Upper lobe of left lung (tissue), 6 donors: Measurements from ENCODE around the gene OTP. TPM values are rescaled to one million over a fixed set of nuclear protein-coding genes. Genes with fewer than 3 reads are reported as not detected.

Experiments
- ATAC-seq, 2 donors: fragments of 200-7000 bp; cut with Tn5 transposase; one replicate each; pipeline ENCODE4 v1.9.1; 2022; ENCODE audit warnings: mild to moderate bottlenecking in 2 of 2, moderate library complexity in 2 of 2; ENCODE audit not compliant: low FRiP score in 2 of 2
- DNase-seq, 2 donors: peaks; one replicate each; pipeline ENCODE4 v3.0.0-alpha.2; 2019 to 2020
- H3K27ac ChIP-seq, 4 donors: fragments of 200-600 bp; sonication (generic); one replicate each; pipeline ENCODE4 v1.5.1; 2016 to 2019
- H3K27me3 ChIP-seq, 4 donors: fragments of 200-600 bp; sonication (generic); one replicate each; pipeline ENCODE4 v1.5.1; 2017 to 2019
- H3K36me3 ChIP-seq, 4 donors: fragments of 200-600 bp; sonication (generic); one replicate each; pipeline ENCODE4 v1.5.1; 2016 to 2019
- H3K4me1 ChIP-seq, 4 donors: fragments of 200-600 bp; sonication (generic); one replicate each; pipeline ENCODE4 v1.5.1; 2018 to 2019
- H3K4me3 ChIP-seq, 4 donors: fragments of 200-600 bp; sonication (generic); one replicate each; pipeline ENCODE4 v1.5.1; 2017 to 2019; ENCODE audit warnings: mild to moderate bottlenecking in 2 of 4, moderate library complexity in 1 of 4
- H3K9me3 ChIP-seq, 4 donors: fragments of 200-600 bp; sonication (generic); one replicate each; pipeline ENCODE4 v1.5.1; 2018 to 2019
- CTCF ChIP-seq, 6 experiments: fragments of 450-650 bp in 4 of 6; fragments of 200-600 bp in 2 of 6; sonication (generic) in 2 of 6; IDR thresholded peaks; one replicate each; pipeline ENCODE4 v1.5.1; 2016 to 2019; ENCODE audit warnings: antibody characterized with exemption in 6 of 6
- EP300 ChIP-seq, 4 donors: sonication (generic); formaldehyde crosslinking; IDR thresholded peaks; one replicate each; pipeline ENCODE4 v1.5.1; 2017; ENCODE audit warnings: antibody characterized with exemption in 4 of 4, control low read depth in 2 of 4
- POLR2A ChIP-seq, 4 donors: fragments of 450-650 bp; IDR thresholded peaks; one replicate each; pipeline ENCODE4 v1.5.1; 2016 to 2017; ENCODE audit warnings: antibody characterized with exemption in 4 of 4, mild to moderate bottlenecking in 2 of 4
- POLR2AphosphoS5 ChIP-seq, 2 donors: sonication (generic); formaldehyde crosslinking; IDR thresholded peaks; one replicate each; pipeline ENCODE4 v1.5.1; 2017; ENCODE audit warnings: antibody characterized with exemption in 2 of 2
- WGBS, 2 donors: methylation state at CpG; one replicate each; pipeline ENCODE4 v1.1.5; 2017 to 2018; 5-methylcytosine and 5-hydroxymethylcytosine counted together
- total RNA-seq, 6 donors: library from RNA; depleted of rRNA in 4 of 6; stranded (reverse); fragments of >200 nt in 4 of 6; gene quantifications; one replicate each; pipeline versions ENCODE4 v1.1.0 to v1.2.1, GENCODE V29; 2016 to 2021
- donor health status: DM: no; HTN: no; CAD: no; lungs with moderate emphysema.
- donor health status: DM: no; HTN: yes; CAD: no; lungs with severe emphysema.

The OTP gene
- total RNA-seq, result not detected

DNA sequence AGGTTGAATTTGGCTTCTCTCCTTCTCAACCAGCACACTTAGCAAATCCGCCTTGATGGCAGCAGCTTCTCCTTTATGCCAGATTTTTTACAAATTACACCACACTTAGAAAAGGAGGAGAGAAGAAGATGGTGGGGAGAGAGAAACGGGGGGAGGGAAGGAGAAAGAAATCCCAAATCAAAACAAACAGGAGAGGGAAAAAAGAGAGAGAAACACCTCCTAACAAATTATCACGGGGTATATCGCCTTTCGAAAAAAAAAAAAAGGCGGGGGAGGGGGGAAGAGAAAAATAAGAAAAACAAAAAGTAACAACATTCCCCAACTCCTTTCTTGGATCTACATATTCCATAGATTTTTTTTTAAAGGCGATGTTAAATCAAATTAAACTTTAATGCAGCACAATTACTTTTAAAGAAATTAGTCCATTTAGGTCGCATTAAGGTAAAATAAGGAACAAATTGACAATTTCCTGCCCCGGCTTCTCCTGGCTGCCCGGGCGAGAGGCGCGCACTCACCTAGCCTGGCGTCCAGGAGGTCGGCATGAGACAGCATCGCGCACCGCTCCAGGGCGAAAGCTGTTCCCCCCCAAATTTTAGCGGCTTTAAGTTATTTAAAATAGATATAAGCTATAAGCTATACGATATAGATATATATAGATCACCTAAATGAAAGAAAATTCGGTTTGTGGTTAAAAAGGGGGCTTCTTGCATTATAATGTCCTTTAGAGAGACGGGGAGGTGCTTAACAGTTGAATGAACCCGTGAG, at the start of gene OTP:
Gene OTP, minus strand, starts transcription at position 716 of the 765 bp plus-strand sequence. Its CDS starts 164 bp downstream, at position 552.
- Histone ChIP-seq H3K4me3 (no peak within 1 kb of the TSS), H3K27ac (no peak within 1 kb of the TSS), H3K27me3 (peaks cover 0 to 97% (median 55%) of the 10 kb centered on the region in 4 donors), H3K9me3 (no peaks in the 10 kb centered on the region), H3K4me1 (peaks cover 8 to 44% (median 12%) of the 10 kb centered on the region in 4 donors), H3K36me3 (no peaks in the 10 kb centered on the region)
- TF ChIP-seq POLR2A (IDR thresholded peaks at IDR 0.05) (no peak), POLR2AphosphoS5 (IDR thresholded peaks at IDR 0.05) (no peak), EP300 (IDR thresholded peaks at IDR 0.05) (no peak), CTCF (IDR thresholded peaks at IDR 0.05) (no peak)
- no peak for ATAC-seq
- no peak for DNase-seq
- WGBS, 2 donors, result 11% methylated on average over 24 of the region's 24 CpGs

DNA sequence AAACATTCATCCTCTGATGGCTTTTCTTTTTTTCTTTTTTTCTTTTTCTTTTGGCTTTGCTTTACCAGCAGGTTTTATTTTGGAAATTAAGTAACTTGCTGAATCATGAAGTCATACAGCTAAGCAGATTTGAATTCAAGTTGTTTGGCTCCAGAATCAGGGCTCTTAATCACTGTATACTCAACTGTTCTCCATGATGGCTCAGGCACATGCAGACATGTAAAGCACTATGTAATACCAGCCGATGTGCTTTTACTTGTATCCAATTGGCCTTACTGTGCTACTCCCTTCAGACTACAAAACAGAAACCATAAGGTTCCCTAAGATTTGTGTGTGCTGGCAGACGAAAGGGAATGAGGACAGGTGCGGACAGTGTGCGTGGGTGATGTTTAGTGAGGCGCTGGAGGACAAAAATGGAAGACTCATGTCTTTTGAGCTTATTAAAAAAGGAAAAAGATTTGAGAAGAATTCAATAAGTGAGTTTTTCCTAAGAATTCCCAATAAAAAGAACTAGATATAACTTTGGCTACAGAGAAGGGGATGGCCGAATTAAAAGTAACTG, 44.7 kb upstream of the OTP start:
- no peak overlapping the region for H3K4me3 ChIP-seq
- 91 to 97% methylated on average over 6 of the region's 6 CpGs for WGBS, 2 donors
- ATAC-seq, result no peak

GRCh38 chr5:77670526-77670925, 32.0 kb upstream of the OTP start:
- H3K4me3 ChIP-seq, result no peak overlapping the region
- H3K27ac ChIP-seq, result no peak overlapping the region
- H3K9me3 ChIP-seq, result peaks cover 0 to under 1% (median 0%) of the 10 kb centered on the region in 4 donors
- WGBS, 2 donors, result 67 to 78% methylated on average over 3 of the region's 3 CpGs
- ATAC-seq, result no peak
- H3K27me3 ChIP-seq, result no peaks in the 10 kb centered on the region
- no peak for TF ChIP-seq CTCF (IDR thresholded peaks at IDR 0.05)
- TF ChIP-seq EP300 (IDR thresholded peaks at IDR 0.05), result no peak
- TF ChIP-seq POLR2A (IDR thresholded peaks at IDR 0.05), result no peak
- no peak for TF ChIP-seq POLR2AphosphoS5 (IDR thresholded peaks at IDR 0.05)
- no peak for DNase-seq
- no peaks in the 10 kb centered on the region for H3K36me3 ChIP-seq
- no peaks in the 10 kb centered on the region for H3K4me1 ChIP-seq

More for the DNA sequence above, 44.7 kb upstream of the OTP start:
- TF ChIP-seq POLR2A (IDR thresholded peaks at IDR 0.05) (no peak), CTCF (IDR thresholded peaks at IDR 0.05) (no peak), EP300 (IDR thresholded peaks at IDR 0.05) (no peak), POLR2AphosphoS5 (IDR thresholded peaks at IDR 0.05) (no peak)
- Histone ChIP-seq H3K27me3 (no peaks in the 10 kb centered on the region), H3K27ac (no peak overlapping the region), H3K9me3 (no peaks in the 10 kb centered on the region), H3K36me3 (peaks cover 0 to 8% (median 0%) of the 10 kb centered on the region in 4 donors), H3K4me1 (no peaks in the 10 kb centered on the region)
- no peak for DNase-seq

DNA sequence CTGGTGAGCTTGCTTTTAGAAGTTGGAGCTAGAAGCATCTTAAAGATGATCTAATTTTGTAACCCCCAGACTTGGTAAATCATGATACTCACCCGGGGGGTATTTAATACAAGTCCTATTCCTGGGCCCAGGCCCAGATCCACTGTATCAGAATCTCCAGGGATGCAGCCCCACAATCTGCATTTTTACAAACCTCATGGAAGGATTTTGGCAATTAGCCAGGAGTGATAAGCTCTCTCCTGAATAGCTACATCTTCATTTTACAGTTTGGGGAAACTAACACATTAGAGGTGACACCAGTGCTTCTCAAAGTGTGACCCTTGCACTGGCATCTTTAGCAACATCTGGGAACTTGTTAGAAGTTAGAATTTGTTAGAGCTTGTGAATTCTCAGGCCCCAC, 31.2 kb upstream of the OTP start:
- Histone ChIP-seq H3K4me3 (no peak overlapping the region), H3K27ac (no peak overlapping the region), H3K36me3 (no peaks in the 10 kb centered on the region), H3K4me1 (no peaks in the 10 kb centered on the region), H3K9me3 (no peaks in the 10 kb centered on the region), H3K27me3 (no peaks in the 10 kb centered on the region)
- DNase-seq (no peak), ATAC-seq (no peak)
- WGBS, 2 donors, result 58 to 79% methylated on average over 1 of the region's 1 CpG
- no peak for TF ChIP-seq POLR2AphosphoS5 (IDR thresholded peaks at IDR 0.05)
- no peak for TF ChIP-seq CTCF (IDR thresholded peaks at IDR 0.05)
- no peak for TF ChIP-seq POLR2A (IDR thresholded peaks at IDR 0.05)
- TF ChIP-seq EP300 (IDR thresholded peaks at IDR 0.05), result no peak
